ENCODE measurements around the gene DHRSX. TPM values are rescaled to one million over a fixed set of nuclear protein-coding genes. Genes with fewer than 3 reads are reported as not detected.

The DHRSX gene
- polyA plus RNA-seq, 1 donor from 2014 or later, result 15.7 TPM

GRCh38 chrX:2498781-2499302 lies 1.9 kb downstream of the DHRSX start:
- Histone ChIP-seq H3K9me3 (ENCODE audit: low read length) (no peaks in the 10 kb centered on the region), H3K27ac (ENCODE audit: low read length) (peak overlapping the region; percentile 73), H3K36me3 (ENCODE audit: insufficient read depth, low read length) (no peaks in the 10 kb centered on the region), H3F3A (ENCODE audit: insufficient read depth, low read length, poor library complexity, severe bottlenecking) (no peaks in the 10 kb centered on the region), H3K4me3 (ENCODE audit: low read length) (peak overlapping the region; percentile 77), H3K4me2 (ENCODE audit: low read length) (peak overlapping the region; percentile 82), H3K9ac (ENCODE audit: low read length) (peak overlapping the region; percentile 80), H3K9me2 (ENCODE audit: insufficient read depth, low read length) (no peaks in the 10 kb centered on the region), H3K27me3 (ENCODE audit: insufficient read depth, low read depth, low read length) (no peaks in the 10 kb centered on the region), H3K79me2 (replicated peaks; ENCODE audit: insufficient read depth, low read length) (peaks cover 59% of the 10 kb centered on the region), H2AFZ (ENCODE audit: low read depth, low read length) (no peak overlapping the region), H4K20me1 (ENCODE audit: insufficient read depth) (no peaks in the 10 kb centered on the region)
- TF ChIP-seq RAD21 (conservative IDR thresholded peaks at IDR 0.05), result no peak
- TF ChIP-seq MXI1 (conservative IDR thresholded peaks at IDR 0.05; ENCODE audit: poor library complexity, severe bottlenecking), result peak; percentile 20

- Histone ChIP-seq H3K27ac (ENCODE audit: low read length) (peak overlapping the region; percentile 73), H3K4me3 (ENCODE audit: low read length) (peak overlapping the region; percentile 77), H3K36me3 (ENCODE audit: insufficient read depth, low read length) (no peaks in the 10 kb centered on the region), H3K9me2 (ENCODE audit: insufficient read depth, low read length) (no peaks in the 10 kb centered on the region), H3F3A (ENCODE audit: insufficient read depth, low read length, poor library complexity, severe bottlenecking) (no peaks in the 10 kb centered on the region), H3K79me2 (replicated peaks; ENCODE audit: insufficient read depth, low read length) (peaks cover 60% of the 10 kb centered on the region), H4K20me1 (ENCODE audit: insufficient read depth) (no peaks in the 10 kb centered on the region), H3K4me2 (ENCODE audit: low read length) (peak overlapping the region; percentile 82), H2AFZ (ENCODE audit: low read depth, low read length) (no peak overlapping the region), H3K9ac (ENCODE audit: low read length) (peak overlapping the region; percentile 80), H3K9me3 (ENCODE audit: low read length) (no peaks in the 10 kb centered on the region), H3K27me3 (ENCODE audit: insufficient read depth, low read depth, low read length) (no peaks in the 10 kb centered on the region)
- TF ChIP-seq RAD21 (conservative IDR thresholded peaks at IDR 0.05), result no peak
- TF ChIP-seq EZH2 (IDR thresholded peaks at IDR 0.05; ENCODE audit: borderline replicate concordance, insufficient read depth, low read length, poor library complexity, severe bottlenecking), result no peak
- no peak for TF ChIP-seq POLR2AphosphoS5 (IDR thresholded peaks at IDR 0.05)
- TF ChIP-seq, protein P1, sequence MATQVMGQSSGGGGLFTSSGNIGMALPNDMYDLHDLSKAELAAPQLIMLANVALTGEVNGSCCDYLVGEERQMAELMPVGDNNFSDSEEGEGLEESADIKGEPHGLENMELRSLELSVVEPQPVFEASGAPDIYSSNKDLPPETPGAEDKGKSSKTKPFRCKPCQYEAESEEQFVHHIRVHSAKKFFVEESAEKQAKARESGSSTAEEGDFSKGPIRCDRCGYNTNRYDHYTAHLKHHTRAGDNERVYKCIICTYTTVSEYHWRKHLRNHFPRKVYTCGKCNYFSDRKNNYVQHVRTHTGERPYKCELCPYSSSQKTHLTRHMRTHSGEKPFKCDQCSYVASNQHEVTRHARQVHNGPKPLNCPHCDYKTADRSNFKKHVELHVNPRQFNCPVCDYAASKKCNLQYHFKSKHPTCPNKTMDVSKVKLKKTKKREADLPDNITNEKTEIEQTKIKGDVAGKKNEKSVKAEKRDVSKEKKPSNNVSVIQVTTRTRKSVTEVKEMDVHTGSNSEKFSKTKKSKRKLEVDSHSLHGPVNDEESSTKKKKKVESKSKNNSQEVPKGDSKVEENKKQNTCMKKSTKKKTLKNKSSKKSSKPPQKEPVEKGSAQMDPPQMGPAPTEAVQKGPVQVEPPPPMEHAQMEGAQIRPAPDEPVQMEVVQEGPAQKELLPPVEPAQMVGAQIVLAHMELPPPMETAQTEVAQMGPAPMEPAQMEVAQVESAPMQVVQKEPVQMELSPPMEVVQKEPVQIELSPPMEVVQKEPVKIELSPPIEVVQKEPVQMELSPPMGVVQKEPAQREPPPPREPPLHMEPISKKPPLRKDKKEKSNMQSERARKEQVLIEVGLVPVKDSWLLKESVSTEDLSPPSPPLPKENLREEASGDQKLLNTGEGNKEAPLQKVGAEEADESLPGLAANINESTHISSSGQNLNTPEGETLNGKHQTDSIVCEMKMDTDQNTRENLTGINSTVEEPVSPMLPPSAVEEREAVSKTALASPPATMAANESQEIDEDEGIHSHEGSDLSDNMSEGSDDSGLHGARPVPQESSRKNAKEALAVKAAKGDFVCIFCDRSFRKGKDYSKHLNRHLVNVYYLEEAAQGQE (IDR thresholded peaks at IDR 0.05; ENCODE audit: borderline replicate concordance), result no peak
- TF ChIP-seq, protein P2, sequence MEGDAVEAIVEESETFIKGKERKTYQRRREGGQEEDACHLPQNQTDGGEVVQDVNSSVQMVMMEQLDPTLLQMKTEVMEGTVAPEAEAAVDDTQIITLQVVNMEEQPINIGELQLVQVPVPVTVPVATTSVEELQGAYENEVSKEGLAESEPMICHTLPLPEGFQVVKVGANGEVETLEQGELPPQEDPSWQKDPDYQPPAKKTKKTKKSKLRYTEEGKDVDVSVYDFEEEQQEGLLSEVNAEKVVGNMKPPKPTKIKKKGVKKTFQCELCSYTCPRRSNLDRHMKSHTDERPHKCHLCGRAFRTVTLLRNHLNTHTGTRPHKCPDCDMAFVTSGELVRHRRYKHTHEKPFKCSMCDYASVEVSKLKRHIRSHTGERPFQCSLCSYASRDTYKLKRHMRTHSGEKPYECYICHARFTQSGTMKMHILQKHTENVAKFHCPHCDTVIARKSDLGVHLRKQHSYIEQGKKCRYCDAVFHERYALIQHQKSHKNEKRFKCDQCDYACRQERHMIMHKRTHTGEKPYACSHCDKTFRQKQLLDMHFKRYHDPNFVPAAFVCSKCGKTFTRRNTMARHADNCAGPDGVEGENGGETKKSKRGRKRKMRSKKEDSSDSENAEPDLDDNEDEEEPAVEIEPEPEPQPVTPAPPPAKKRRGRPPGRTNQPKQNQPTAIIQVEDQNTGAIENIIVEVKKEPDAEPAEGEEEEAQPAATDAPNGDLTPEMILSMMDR (IDR thresholded peaks at IDR 0.05; ENCODE audit: poor library complexity, severe bottlenecking), result no peak
- TF ChIP-seq MXI1 (conservative IDR thresholded peaks at IDR 0.05; ENCODE audit: poor library complexity, severe bottlenecking), result no peak
- TF ChIP-seq TAF1 (IDR thresholded peaks at IDR 0.05; ENCODE audit: low read depth), result no peak
- no peak for TF ChIP-seq SMC3 (conservative IDR thresholded peaks at IDR 0.05; ENCODE audit: poor library complexity)
- TF ChIP-seq EP300 (conservative IDR thresholded peaks at IDR 0.05; ENCODE audit: poor library complexity, severe bottlenecking), result no peak
Observed at GRCh38 chrX:2497961-2498780, 2.6 kb downstream of the DHRSX start.

Measured in neural cell (in vitro differentiated cells).